Dedifferentiated amniotic fluid mesenchymal stem cell (primary cell): Measurements from ENCODE around the gene TSPAN9.

Source experiments
- DNase-seq: peaks from one replicate; pipeline ENCODE4 v3.0.0-alpha.2; 2016; ENCODE audit errors: extremely low spot score

The TSPAN9 gene

DNA sequence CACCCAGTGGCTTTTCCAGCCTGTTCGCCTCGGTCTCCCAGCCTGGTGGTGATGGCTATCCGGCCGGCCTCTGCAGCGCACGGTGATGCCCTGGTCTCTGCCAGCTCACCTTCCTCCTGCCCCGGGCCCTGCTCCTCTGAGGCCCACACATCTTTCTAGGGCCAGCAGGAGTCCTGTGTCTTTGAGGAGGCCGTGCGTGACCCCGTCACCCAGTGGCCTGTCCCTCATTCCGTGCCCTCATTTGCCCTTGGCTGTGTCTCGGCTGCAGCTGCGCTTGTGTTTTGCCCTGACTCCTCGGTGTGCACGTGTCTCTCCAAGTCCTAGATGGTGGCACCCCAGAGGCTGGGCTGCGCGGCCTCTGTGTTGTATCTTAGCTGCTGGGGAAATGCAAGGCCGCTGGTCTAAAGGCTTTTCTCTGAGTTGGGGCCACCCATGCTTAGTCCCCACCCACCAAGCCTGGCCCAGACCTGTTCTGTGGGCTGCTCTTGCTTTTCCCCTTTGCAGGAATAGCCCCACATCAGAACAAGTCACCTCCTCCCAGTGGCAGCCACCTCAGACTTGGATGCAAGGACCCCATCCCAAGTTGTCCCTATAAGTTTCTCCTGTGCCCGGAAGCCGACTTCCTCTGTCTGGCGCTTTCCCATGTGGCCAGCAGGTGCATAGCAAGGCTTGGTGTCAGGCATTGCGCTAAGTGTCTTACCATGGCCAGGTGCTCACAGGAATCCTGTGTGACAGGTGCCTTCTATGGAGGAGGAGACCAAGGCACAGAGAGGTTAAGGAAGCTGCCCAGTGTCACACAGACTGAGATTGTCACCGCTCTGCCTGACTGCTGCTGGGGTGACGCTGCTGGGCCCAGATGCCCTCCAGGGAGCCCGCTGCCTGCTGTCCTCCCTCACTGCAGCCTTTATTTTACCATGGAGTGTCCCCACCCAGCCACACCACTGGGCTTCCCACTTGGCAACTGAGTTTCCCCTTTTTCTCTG is 64.5 kb downstream of the TSPAN9 start:
- DNase-seq = no peak

- DNase-seq = no peak
Measured at GRCh38 chr12:3142386-3142785, 65.2 kb downstream of the TSPAN9 start.

DNA sequence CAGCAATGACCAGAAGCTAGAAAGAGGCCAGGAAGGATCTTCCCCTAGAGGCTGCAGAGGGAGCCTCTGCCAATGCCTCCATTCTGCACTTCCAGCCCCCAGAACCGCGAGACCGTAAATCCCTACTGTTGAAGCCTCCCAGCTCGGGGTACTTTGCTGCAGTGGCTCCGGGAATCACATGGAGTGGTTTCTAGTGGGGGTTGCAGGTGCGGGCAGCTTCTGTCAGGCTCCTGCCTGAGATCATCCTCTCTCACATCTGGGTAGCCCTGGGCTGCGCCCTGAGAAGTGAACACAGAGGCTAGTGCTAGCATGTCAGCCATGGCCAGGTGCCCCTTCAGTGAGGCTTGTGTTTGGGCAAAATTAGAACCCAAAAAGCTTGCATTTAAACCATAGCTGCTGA is 67.3 kb downstream of the TSPAN9 start:
- DNase-seq = no peak

DNA sequence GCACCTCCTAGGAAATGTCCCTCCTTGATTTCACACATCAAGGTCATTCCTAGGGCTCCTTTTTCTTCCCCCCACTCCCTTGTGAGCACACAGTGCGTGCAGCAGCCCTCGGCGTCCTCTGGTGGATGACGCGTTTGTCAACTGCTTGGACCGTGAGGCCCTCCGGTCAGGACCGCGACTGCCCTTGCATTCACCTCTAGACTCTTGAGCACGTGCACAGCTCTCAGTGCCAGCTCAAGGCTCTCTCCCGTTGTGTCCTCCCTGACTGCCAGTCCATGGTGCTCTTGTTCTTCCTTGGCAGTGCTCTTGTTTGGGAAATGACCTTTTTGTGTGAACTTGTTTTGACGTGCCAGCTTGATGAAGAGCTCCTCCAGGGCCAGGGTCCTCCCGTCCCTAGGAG is 67.9 kb downstream of the TSPAN9 start:
- no peak for DNase-seq

GRCh38 chr12:3145546-3146310 is 68.5 kb downstream of the TSPAN9 start:
- no peak for DNase-seq

GRCh38 chr12:3147260-3147659 is 70.1 kb downstream of the TSPAN9 start:
- DNase-seq = no peak

DNA sequence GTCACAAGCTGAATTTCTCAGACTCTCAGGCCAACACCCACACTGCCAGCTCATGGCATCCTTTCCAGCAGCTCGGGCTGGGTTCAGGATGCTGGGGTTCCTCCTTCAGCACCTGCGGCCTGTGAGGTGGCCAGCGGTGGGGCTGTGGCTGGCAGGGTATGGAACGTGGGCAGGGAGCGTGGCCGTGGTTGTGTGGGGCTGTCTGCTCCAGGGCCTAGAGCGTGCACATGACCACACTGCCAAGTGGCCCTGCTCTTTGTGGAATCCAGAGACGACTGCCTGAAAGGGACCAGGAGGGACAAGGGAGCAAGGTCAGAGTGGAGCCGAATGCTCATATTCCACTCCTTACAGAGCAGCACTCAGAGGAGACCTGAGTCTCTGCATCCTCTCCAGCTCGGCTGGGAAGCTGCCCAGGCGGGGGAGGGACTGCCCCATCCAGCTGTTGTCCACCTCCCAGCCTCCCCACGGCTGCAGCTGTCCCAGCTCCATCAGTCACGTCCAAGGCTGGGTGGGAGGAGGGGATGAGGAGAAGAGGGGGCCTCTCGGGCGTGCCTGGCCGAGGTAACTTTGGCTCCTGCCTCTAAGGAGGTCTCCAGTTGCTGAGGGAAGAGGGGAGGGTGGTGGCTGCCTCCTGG is 71.3 kb downstream of the TSPAN9 start:
- DNase-seq = no peak

GRCh38 chr12:3149515-3150307 is 72.5 kb downstream of the TSPAN9 start:
- DNase-seq = no peak

- DNase-seq = no peak
Measured at GRCh38 chr12:3150308-3150670, 73.1 kb downstream of the TSPAN9 start.

GRCh38 chr12:3150931-3151835 is 74.0 kb downstream of the TSPAN9 start:
- DNase-seq = peak; percentile 28

- DNase-seq = no peak
Measured at GRCh38 chr12:3152011-3152511, 74.9 kb downstream of the TSPAN9 start.

DNA sequence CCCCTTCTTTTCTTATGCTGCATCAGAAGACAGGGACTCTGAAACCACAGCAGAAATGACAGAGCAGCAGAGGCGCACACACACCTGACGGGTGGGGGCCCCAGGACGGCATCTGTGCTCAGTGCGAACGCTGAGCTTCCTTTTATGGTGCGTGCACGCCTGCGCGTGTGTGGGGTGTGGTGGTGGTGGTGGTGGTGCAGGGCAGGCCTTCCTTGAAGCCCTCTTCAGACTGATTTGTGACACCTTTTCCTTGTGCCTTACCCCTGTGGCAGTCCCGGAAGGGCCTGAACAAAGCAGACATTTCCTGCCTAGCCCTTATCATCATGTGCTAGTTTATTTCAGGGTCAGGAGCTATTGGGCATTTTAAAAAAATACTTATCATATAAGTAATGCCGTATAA is 75.7 kb downstream of the TSPAN9 start:
- DNase-seq = no peak

DNA sequence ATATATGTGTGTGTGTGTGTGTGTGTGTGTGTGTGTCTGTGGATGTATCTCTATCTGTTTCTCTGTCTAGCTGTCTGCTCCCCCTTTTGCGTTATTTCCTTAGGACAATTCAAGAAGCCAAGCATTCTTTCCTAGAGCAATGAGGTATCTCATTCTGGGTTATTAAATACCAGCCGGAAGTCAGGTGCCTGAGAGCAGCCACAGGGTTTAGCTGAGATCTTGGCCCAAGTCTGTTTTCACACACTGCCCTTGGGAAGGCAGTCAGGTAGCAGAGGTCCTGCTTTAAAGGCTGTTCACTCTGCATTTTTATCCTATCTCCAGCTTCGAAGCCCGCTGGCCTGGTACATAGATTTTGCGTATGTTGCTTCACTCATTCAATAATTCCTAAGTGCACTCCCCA is 76.8 kb downstream of the TSPAN9 start:
- DNase-seq = no peak

DNA sequence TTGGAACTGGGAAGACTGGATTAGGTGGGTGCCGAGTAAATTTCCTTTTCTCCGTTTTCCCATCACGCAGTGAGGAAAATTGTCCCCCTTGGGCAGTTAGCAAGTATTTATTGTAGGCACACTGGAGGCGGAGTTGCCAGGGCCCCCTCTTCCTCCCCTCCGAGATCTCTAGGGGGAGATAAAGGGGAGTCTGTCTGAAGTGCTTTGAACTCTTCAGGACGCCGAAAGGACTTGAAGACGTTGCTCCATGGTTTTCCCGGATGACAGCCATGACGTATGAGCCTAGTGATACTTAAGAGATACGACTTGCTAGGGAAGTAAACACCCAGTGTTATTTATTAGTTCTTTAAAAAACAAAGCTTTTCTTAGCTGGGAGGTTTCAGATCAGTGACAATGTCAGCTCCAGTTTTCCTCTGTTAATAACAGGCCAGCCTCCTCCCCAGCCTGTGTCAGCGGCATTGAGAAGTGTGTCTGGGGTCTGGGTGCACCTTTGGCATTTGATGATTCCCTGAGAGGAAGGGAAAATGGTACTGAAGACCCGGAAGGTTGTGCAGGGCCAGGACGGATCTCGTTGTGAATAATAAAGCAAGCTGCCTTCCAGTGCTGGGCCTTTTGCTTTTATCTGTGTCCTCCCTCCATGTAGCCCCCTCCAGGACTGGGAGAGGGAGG is 78.7 kb downstream of the TSPAN9 start:
- no peak for DNase-seq

- DNase-seq = no peak
Measured at GRCh38 chr12:3157581-3158323, 80.6 kb downstream of the TSPAN9 start.

- DNase-seq = peak; percentile 40
Measured at GRCh38 chr12:3158851-3159465, 81.8 kb downstream of the TSPAN9 start.

- DNase-seq = peak; percentile 20
Measured at GRCh38 chr12:3160081-3160480, 82.9 kb downstream of the TSPAN9 start.

DNA sequence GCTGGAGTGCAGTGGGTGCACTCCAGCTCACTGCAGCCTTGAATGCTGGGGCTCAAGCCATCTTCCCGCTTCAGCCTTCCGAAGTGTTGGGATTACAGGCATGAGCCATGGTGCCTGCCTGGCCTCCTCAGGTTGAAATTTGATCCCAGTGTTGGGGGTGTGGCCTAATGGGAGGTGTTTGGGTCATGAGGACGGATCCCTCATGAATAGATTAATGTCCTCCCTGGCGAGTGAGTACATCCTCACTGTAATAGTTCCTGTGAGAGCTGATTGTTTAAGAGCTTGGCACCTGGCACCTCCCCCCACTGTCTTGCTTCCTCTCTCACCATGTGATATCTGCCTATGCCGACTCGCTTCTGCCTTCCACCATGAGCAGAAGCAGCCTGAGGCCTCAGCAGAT is 84.7 kb downstream of the TSPAN9 start:
- no peak for DNase-seq
